Esophagus squamous epithelium (tissue), 5 donors: ENCODE data around the gene C16orf92. TPM values are rescaled to one million over a fixed set of nuclear protein-coding genes. Genes with fewer than 3 reads are reported as not detected.
A peak's percentile ranks its signal among the peaks of the same experiment; 100 is the strongest.

Experiments
- DNase-seq: peaks from one replicate; lab custom pipeline; 2025; lab: John Stamatoyannopoulos, UW
- H3K27ac ChIP-seq, 4 donors: fragments of 200-600 bp; sonication (generic); one replicate each; pipeline ENCODE4 v1.5.1; 2016 to 2019; ENCODE audit warnings: mild to moderate bottlenecking in 1 of 4
- H3K27me3 ChIP-seq, 4 donors: fragments of 200-600 bp; sonication (generic); 1 replicate in 3 of 4; 2 replicates in 1 of 4; pipeline versions ENCODE4 v1.5.1 to v1.6.0; 2017 to 2021; ENCODE audit warnings: antibody characterized with exemption in 1 of 4
- H3K36me3 ChIP-seq, 3 donors: fragments of 200-600 bp; sonication (generic); one replicate each; pipeline ENCODE4 v1.5.1; 2016 to 2019
- H3K4me1 ChIP-seq, 3 donors: fragments of 200-600 bp; sonication (generic); one replicate each; pipeline ENCODE4 v1.5.1; 2017 to 2019
- H3K4me3 ChIP-seq, 4 donors: fragments of 200-600 bp; sonication (generic); 1 replicate in 3 of 4; 2 replicates in 1 of 4; pipeline ENCODE4 v1.5.1; 2016 to 2019; ENCODE audit warnings: mild to moderate bottlenecking in 2 of 4, moderate library complexity in 1 of 4
- H3K9me3 ChIP-seq, 3 donors: fragments of 200-600 bp; sonication (generic); one replicate each; pipeline ENCODE4 v1.5.1; 2016 to 2019
- CTCF ChIP-seq, 6 experiments: fragments of 450-650 bp in 4 of 6; fragments of 200-600 bp in 2 of 6; sonication (generic) in 2 of 6; IDR thresholded peaks; one replicate each; pipeline ENCODE4 v1.5.1; 2016 to 2019; ENCODE audit warnings: antibody characterized with exemption in 6 of 6, mild to moderate bottlenecking in 4 of 6, moderate library complexity in 4 of 6
- POLR2A ChIP-seq, 4 donors: fragments of 450-650 bp; IDR thresholded peaks; one replicate each; pipeline ENCODE4 v1.6.1; 2017; ENCODE audit warnings: antibody characterized with exemption in 4 of 4, mild to moderate bottlenecking in 4 of 4, moderate library complexity in 3 of 4
- WGBS, 2 donors: methylation state at CpG; one replicate each; pipeline ENCODE4 v1.1.5; 2018; 5-methylcytosine and 5-hydroxymethylcytosine counted together
- intact Hi-C: fragments of 100-400 bp; cut with DNase I; formaldehyde crosslinking; loops from one replicate; pipeline ENCODE4 v1.15.0; 2022
- total RNA-seq, 4 donors: library from RNA; depleted of rRNA; stranded (reverse); fragments of >200 nt; gene quantifications; one replicate each; pipeline ENCODE4 v1.1.0, GENCODE V29; 2016
- donor health status: DM: yes; HTN: yes; CAD: no.

C16orf92 gene
- total RNA-seq, 4 donors from 2014 or later = not detected

DNA sequence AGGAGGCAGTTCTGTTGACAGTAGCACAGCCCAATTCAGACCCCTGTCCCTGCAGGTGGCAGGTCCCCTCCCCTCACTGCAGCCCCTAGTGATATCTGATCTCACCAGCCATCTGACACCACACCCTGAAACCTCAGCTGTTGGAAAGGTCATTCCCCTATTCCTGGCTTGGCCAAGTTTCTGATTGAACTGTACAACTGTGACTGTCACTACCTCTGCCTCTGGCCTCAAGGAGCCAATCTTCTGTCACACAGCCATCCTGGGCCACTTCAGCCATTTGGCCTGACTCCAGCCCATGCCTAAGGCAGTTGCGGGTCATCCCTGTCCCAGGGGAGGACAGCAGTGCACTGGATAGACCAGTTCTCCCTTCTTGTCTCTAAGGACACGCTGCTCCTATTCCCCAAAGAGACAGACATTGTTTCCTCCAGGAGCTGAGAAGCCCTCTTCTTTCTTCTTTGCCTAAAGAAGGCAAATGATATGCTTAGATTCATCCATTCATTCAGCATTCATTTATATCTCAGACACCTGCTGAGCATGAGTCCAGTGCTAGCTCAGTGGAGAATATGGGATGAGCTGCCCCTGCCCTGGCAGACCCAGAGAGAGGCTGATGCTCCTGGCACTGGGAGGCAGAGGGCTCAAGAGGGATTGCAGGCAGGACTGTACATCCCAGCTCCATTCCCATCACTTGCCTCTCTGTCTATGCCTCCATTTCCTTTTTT lies 38.0 kb downstream of the C16orf92 start:
- H3K27me3 ChIP-seq = no peaks in the 10 kb centered on the region
- WGBS, 2 donors = 44 to 86% methylated on average over 1 to 2 of the region's 2 CpGs
- TF ChIP-seq POLR2A (IDR thresholded peaks at IDR 0.05) = no peak
- no peak for TF ChIP-seq CTCF (IDR thresholded peaks at IDR 0.05)
- peak overlapping the region in 3 of 4 donors; percentile 23 to 47 (median 25) for H3K27ac ChIP-seq
- H3K36me3 ChIP-seq = no peaks in the 10 kb centered on the region
- DNase-seq = no peak
- peaks cover 22 to 58% (median 23%) of the 10 kb centered on the region in 3 donors for H3K4me1 ChIP-seq
- H3K9me3 ChIP-seq = no peaks in the 10 kb centered on the region
- H3K4me3 ChIP-seq = no peak overlapping the region
- intact Hi-C loops = no loop called here

DNA sequence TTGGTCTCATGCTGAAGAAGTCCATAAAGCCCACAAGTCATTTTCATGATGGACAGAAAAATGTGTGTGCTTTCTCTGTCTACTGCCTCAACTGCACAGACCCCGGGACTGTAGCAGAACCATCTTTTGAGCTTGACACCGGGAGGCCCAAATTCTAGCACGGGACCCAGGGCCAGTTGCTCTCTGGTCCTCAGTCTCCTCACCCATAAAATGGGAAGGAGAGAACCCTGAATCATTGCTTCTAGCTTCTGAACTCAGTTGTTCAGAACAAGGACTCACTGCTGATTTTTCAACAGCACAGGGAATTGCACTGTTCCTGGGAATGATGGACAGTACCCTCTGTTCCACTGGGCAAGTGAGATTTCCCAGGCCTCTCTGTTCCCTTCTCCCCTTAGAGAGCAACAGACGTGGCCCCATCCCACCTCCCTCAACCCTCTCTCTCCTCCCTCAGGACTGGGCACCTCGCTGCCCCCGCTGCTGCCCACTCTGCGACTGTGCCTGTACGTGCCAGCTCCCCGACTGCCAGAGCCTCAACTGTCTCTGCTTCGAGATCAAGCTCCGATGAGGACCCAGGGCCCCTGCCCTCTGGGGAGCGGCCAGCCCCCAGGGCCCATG lies 40.4 kb downstream of the C16orf92 start:
- Histone ChIP-seq H3K9me3 (no peaks in the 10 kb centered on the region), H3K4me1 (peaks cover 36 to 69% (median 40%) of the 10 kb centered on the region in 3 donors), H3K27ac (peak overlapping the region; percentile 98 to 100 (median 100)), H3K27me3 (no peaks in the 10 kb centered on the region), H3K4me3 (peak overlapping the region; percentile 92 to 98 (median 95)), H3K36me3 (peaks cover 7 to 17% (median 16%) of the 10 kb centered on the region in 3 donors)
- TF ChIP-seq CTCF (IDR thresholded peaks at IDR 0.05) (no peak), POLR2A (IDR thresholded peaks at IDR 0.05) (no peak)
- 65 to 93% methylated on average over 3 to 6 of the region's 12 CpGs for WGBS, 2 donors
- DNase-seq = no peak
- intact Hi-C loops = no loop called here

GRCh38 chr16:30063893-30064728 lies 41.1 kb downstream of the C16orf92 start:
- Histone ChIP-seq H3K27me3 (no peaks in the 10 kb centered on the region), H3K4me1 (peaks cover 44 to 71% (median 47%) of the 10 kb centered on the region in 3 donors), H3K36me3 (peaks cover 15 to 24% (median 23%) of the 10 kb centered on the region in 3 donors), H3K27ac (peak overlapping the region; percentile 98 to 100 (median 100)), H3K4me3 (peak overlapping the region; percentile 92 to 98 (median 95)), H3K9me3 (no peaks in the 10 kb centered on the region)
- DNase-seq = no peak
- intact Hi-C loops = no loop called here
- WGBS, 2 donors = 3% methylated on average over 5 of the region's 27 CpGs; no CpG with 5 or more reads in 1 of the 2 donors
- TF ChIP-seq CTCF (IDR thresholded peaks at IDR 0.05) (peak in 4 of 6 experiments; percentile 33 to 46 (median 42)), POLR2A (IDR thresholded peaks at IDR 0.05) (peak in 2 of 4 donors; percentile 25 to 38)

GRCh38 chr16:30064729-30065101 lies 41.7 kb downstream of the C16orf92 start:
- H3K4me3 ChIP-seq = peak overlapping the region; percentile 92 to 98 (median 95)
- intact Hi-C loops = no loop called here
- TF ChIP-seq POLR2A (IDR thresholded peaks at IDR 0.05) (peak in 2 of 4 donors; percentile 40 to 66), CTCF (IDR thresholded peaks at IDR 0.05) (peak in 1 of 6 experiments; percentile 10)
- H3K27ac ChIP-seq = peak overlapping the region; percentile 98 to 100 (median 100)
- peaks cover 50 to 77% (median 53%) of the 10 kb centered on the region in 3 donors for H3K4me1 ChIP-seq
- WGBS, 2 donors = 3% methylated on average over 10 of the region's 25 CpGs; no CpG with 5 or more reads in 1 of the 2 donors
- H3K9me3 ChIP-seq = no peaks in the 10 kb centered on the region
- H3K36me3 ChIP-seq = peaks cover 21 to 30% (median 29%) of the 10 kb centered on the region in 3 donors
- no peak for DNase-seq
- H3K27me3 ChIP-seq = no peaks in the 10 kb centered on the region
